Measurements from ENCODE around the gene STIP1.
A peak's percentile ranks its signal among the peaks of the same experiment; 100 is the strongest.

Gene STIP1

DNA sequence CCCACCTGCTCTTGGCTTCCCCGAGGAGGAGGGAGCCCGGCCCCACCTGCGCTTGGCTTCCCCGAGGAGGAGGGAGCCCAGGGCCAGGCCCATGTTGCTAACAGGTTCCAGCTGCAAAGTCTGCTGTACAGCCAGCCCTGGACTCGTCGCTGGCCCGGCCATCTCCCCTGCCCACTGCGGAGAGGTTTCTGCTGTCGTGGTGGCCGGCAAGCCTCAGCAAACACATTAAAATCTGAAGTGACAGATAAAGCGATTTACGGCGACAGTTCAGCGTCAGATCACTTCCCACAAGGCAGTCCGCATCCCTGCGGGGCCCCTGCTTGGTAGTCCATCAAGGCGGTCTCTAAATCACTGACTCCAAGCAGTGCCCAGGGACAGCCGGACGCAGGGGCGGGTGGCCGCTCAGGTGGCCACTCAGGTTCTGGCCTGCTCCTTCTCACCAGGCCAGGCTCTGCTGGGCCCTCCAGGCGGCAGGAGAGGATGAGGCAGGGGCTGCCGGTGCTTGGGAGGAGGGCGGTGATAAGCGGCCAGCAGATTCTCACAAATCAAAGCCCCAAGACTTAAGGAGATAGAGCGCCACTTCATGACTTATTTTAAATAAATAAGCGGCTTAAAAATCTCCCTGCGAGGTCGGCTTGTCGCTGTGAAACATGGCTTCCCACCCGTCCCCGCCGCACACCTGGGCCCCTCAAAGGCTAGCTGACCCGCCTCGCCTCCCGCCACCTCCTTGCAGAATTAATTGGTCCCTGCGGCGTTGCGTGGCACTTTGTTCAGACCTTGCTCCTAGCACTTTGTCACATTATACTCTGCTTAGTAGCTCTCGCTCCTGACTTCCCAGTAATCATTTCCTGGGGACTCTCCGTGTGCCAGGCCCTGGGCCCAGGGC is 41.1 kb upstream of the STIP1 start:
- DNase-seq (ENCODE audit: low read depth, low spot score): no peak
- Histone ChIP-seq H3K9me3 (ENCODE audit: insufficient read depth, low read length) (no peaks in the 10 kb centered on the region), H3K9ac (ENCODE audit: insufficient read length, low read depth) (peak overlapping the region; percentile 8), H3K4me3 (ENCODE audit: insufficient read length, low read depth) (no peak overlapping the region), H3K36me3 (ENCODE audit: insufficient read depth, insufficient read length, low read length) (no peaks in the 10 kb centered on the region), H3K27me3 (ENCODE audit: insufficient read depth, insufficient read length) (peaks cover 14% of the 10 kb centered on the region), H3K4me1 (ENCODE audit: insufficient read depth, insufficient read length) (peaks cover 11% of the 10 kb centered on the region)
- no peak for TF ChIP-seq SUZ12 (IDR thresholded peaks at IDR 0.05; ENCODE audit: extremely low read depth, insufficient read depth, insufficient read length)
- TF ChIP-seq ZNF274 (IDR thresholded peaks at IDR 0.05; ENCODE audit: low read depth, low read length): no peak
- no peak for TF ChIP-seq YY1 (IDR thresholded peaks at IDR 0.05; ENCODE audit: insufficient read depth, insufficient read length)

DNA sequence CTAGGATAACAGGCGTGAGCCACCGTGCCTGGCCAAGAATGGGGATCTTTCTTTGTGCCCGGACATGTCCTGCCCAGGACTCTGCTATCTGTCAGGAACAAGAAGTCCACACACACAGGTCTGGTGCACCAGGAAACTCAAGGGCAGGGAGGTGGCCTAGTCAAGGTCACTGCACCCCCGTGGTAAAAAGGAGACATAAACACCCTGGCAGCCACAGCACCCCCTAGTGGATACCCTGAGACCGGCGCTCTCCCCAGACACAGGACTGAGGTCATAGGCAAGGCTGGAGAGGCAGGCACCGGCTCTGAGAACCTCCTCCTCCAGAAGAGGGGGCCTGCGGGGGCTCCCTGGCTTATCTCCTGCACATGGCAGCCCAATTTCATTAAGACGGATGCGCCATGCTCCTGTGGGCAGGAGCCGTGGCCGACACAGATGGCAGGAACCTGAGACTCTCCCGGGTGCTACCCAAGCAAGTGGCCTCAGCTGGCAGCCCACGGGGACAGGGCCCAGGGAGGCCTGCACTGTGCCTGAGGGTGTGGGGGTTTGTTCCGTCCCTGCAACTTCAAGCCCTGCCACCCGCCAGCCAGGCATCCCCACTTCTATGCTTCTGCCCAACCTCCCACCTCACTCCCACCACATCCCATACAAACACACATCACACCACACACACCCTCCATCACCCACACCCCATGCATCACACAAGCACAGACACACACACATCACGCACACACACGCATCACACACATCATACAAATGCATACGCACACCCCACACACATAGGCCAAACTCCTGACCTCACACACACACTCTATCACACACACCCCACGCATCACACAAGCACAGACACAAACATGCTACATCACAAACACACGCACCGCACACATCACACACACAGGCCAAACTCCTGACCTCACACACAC is 39.7 kb upstream of the STIP1 start:
- no peak for DNase-seq (ENCODE audit: low read depth, low spot score)
- H3K9me3 ChIP-seq (ENCODE audit: insufficient read depth, low read length): no peaks in the 10 kb centered on the region
- H3K36me3 ChIP-seq (ENCODE audit: insufficient read depth, insufficient read length, low read length): no peaks in the 10 kb centered on the region
- peaks cover 15% of the 10 kb centered on the region for H3K4me1 ChIP-seq (ENCODE audit: insufficient read depth, insufficient read length)
- TF ChIP-seq ZNF274 (IDR thresholded peaks at IDR 0.05; ENCODE audit: low read depth, low read length) (no peak), SUZ12 (IDR thresholded peaks at IDR 0.05; ENCODE audit: extremely low read depth, insufficient read depth, insufficient read length) (no peak), YY1 (IDR thresholded peaks at IDR 0.05; ENCODE audit: insufficient read depth, insufficient read length) (no peak)
- H3K9ac ChIP-seq (ENCODE audit: insufficient read length, low read depth): peak overlapping the region; percentile 46
- no peak overlapping the region for H3K4me3 ChIP-seq (ENCODE audit: insufficient read length, low read depth)
- peaks cover 12% of the 10 kb centered on the region for H3K27me3 ChIP-seq (ENCODE audit: insufficient read depth, insufficient read length)

DNA sequence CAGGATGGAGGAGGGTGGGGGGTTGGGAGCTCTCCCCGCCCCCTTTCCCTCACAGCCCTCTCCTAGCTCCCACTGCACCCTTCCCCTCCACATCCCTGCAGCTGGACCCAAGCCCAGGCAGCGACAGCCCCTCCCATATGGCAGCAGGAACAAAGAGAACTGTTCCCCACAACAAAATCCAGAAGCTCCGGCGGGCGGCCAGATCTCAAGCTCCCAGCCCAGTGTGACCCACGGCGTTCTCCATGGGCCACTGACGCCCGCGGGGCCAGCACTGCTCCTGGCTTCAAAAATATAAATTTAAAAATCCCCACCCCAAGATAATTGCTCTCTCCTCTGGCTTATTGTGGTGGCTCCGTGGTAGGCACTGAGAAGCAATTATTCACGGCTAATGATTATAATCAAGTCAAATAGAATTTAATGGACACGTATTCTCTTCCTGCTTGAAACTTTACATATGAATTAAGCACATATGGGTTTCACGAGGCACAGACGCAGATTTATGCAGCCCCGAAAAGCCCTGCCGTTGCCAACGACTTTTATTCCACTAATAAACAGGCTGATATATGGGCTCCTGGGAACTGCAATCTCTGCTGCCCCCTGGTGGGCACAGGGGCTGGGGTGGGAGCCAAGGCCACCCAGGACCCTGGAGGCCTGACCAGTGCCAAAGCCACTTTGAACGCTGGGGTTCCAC is 37.6 kb upstream of the STIP1 start:
- Histone ChIP-seq H3K4me1 (ENCODE audit: insufficient read depth, insufficient read length) (peaks cover 23% of the 10 kb centered on the region), H3K4me3 (ENCODE audit: insufficient read length, low read depth) (no peak overlapping the region), H3K9me3 (ENCODE audit: insufficient read depth, low read length) (no peaks in the 10 kb centered on the region), H3K9ac (ENCODE audit: insufficient read length, low read depth) (peak overlapping the region; percentile 50), H3K36me3 (ENCODE audit: insufficient read depth, insufficient read length, low read length) (no peaks in the 10 kb centered on the region), H3K27me3 (ENCODE audit: insufficient read depth, insufficient read length) (peaks cover 16% of the 10 kb centered on the region)
- no peak for TF ChIP-seq SUZ12 (IDR thresholded peaks at IDR 0.05; ENCODE audit: extremely low read depth, insufficient read depth, insufficient read length)
- TF ChIP-seq ZNF274 (IDR thresholded peaks at IDR 0.05; ENCODE audit: low read depth, low read length): no peak
- TF ChIP-seq YY1 (IDR thresholded peaks at IDR 0.05; ENCODE audit: insufficient read depth, insufficient read length): no peak
- DNase-seq (ENCODE audit: low read depth, low spot score): peak; percentile 63

DNA sequence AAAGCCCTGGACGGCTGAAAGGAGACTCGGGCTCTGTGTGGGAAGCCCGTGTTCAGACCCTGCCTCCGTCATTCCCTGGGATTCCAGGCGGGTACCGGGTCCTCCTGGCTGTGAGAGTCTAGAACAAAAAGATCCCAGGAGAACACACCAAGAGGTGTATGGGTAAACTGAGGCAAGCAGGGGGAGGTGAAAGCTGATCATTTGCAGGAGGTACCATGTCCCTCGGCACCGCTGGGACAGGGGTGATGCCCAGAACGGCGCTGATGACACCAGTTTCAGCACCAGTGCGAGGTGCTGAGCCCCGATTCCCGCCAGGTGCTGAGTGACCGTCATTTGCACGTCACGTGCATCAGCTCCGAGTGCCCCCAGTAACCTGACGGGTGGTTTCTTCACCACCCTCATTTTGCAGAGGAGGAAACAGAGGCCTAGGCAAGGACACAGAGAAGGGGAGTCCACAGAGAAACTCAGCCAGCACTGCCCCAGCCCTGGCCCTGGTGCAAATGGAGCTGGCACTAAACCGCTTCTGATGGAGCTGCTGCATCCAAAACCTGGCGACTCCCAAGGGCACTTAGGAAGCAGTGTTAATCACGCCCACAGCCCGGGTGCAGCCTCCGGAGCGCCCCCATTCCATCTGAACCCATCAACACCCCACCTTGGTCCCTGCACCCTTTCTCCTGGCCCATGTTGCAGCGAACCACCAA is 36.9 kb upstream of the STIP1 start:
- TF ChIP-seq YY1 (IDR thresholded peaks at IDR 0.05; ENCODE audit: insufficient read depth, insufficient read length) (no peak), SUZ12 (IDR thresholded peaks at IDR 0.05; ENCODE audit: extremely low read depth, insufficient read depth, insufficient read length) (no peak), ZNF274 (IDR thresholded peaks at IDR 0.05; ENCODE audit: low read depth, low read length) (no peak)

DNA sequence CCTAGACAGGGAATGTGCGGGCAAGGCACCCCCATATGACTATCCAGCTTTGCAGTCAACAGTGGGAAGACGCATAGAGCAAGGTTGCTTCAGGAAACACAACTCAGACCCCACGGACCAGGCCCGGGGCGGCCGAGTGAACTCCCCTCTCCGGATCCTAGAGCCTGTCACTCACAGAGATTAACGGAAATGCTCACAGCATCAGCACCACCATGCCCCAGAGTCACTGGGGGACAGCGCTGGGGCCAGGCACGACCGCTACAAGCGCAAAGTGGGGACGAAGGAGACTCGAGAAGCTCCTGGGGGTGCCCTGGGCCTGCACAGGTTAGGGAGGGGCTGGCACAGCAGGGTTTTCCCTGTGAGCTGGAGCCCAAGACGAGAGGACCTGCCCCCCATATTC is 35.9 kb upstream of the STIP1 start:
- Histone ChIP-seq H3K4me1 (ENCODE audit: insufficient read depth, insufficient read length) (peaks cover 34% of the 10 kb centered on the region), H3K36me3 (ENCODE audit: insufficient read depth, insufficient read length, low read length) (no peaks in the 10 kb centered on the region), H3K4me3 (ENCODE audit: insufficient read length, low read depth) (no peak overlapping the region), H3K27me3 (ENCODE audit: insufficient read depth, insufficient read length) (peaks cover 16% of the 10 kb centered on the region), H3K9me3 (ENCODE audit: insufficient read depth, low read length) (no peaks in the 10 kb centered on the region), H3K9ac (ENCODE audit: insufficient read length, low read depth) (no peak overlapping the region)
- DNase-seq (ENCODE audit: low read depth, low spot score): no peak
- no peak for TF ChIP-seq ZNF274 (IDR thresholded peaks at IDR 0.05; ENCODE audit: low read depth, low read length)
- TF ChIP-seq SUZ12 (IDR thresholded peaks at IDR 0.05; ENCODE audit: extremely low read depth, insufficient read depth, insufficient read length): no peak
- TF ChIP-seq YY1 (IDR thresholded peaks at IDR 0.05; ENCODE audit: insufficient read depth, insufficient read length): no peak

More for the DNA sequence above, 36.9 kb upstream of the STIP1 start:
- peaks cover 30% of the 10 kb centered on the region for H3K4me1 ChIP-seq (ENCODE audit: insufficient read depth, insufficient read length)
- DNase-seq (ENCODE audit: low read depth, low spot score): no peak
- no peaks in the 10 kb centered on the region for H3K9me3 ChIP-seq (ENCODE audit: insufficient read depth, low read length)
- H3K36me3 ChIP-seq (ENCODE audit: insufficient read depth, insufficient read length, low read length): no peaks in the 10 kb centered on the region
- H3K27me3 ChIP-seq (ENCODE audit: insufficient read depth, insufficient read length): peaks cover 16% of the 10 kb centered on the region
- no peak overlapping the region for H3K9ac ChIP-seq (ENCODE audit: insufficient read length, low read depth)
- no peak overlapping the region for H3K4me3 ChIP-seq (ENCODE audit: insufficient read length, low read depth)

DNA sequence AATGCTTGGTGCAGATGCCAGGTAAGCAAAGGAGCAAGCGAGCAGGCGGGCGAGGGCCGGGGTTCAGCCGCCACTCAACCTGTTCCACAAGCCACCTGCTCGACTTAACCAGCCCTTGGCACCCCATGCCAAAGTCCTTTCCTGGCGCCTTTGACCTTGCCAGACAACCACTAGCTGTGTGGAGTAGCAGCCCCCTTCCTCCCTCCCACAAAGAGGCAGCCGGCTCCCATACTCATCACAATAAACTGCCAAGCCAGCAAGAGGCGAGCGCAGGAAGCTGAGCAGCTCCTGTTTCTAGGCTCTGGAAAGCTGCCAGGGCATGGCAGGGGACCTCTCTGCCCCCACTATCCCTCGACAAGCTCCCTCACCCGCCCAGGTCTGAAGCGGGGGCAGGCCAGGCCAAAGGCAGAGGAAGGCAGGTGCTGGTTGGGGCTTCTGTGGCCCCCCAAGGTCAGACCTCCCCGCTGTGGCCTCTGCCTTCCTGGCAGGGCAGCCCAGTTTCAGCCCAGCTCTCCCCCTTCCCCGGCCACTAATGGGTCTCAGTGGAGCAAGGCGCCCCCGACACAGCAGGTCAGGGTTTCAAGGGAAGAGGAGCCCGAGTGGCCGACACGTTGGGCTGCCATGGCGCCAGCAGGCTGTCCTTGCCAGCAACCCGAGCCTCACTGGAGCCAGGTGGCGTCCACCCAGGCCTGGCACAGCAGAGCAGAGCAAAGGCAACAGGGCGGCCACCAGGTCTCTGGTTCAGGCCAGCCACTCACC is 35.3 kb upstream of the STIP1 start:
- no peak for DNase-seq (ENCODE audit: low read depth, low spot score)

More for the DNA sequence above, 35.3 kb upstream of the STIP1 start:
- TF ChIP-seq SUZ12 (IDR thresholded peaks at IDR 0.05; ENCODE audit: extremely low read depth, insufficient read depth, insufficient read length) (no peak), ZNF274 (IDR thresholded peaks at IDR 0.05; ENCODE audit: low read depth, low read length) (no peak), YY1 (IDR thresholded peaks at IDR 0.05; ENCODE audit: insufficient read depth, insufficient read length) (no peak)
- Histone ChIP-seq H3K27me3 (ENCODE audit: insufficient read depth, insufficient read length) (peaks cover 16% of the 10 kb centered on the region), H3K9me3 (ENCODE audit: insufficient read depth, low read length) (no peaks in the 10 kb centered on the region), H3K4me1 (ENCODE audit: insufficient read depth, insufficient read length) (peaks cover 34% of the 10 kb centered on the region), H3K4me3 (ENCODE audit: insufficient read length, low read depth) (no peak overlapping the region), H3K9ac (ENCODE audit: insufficient read length, low read depth) (no peak overlapping the region), H3K36me3 (ENCODE audit: insufficient read depth, insufficient read length, low read length) (no peaks in the 10 kb centered on the region)
